Stimulated activated CD4-positive, alpha-beta T cell treated with anti-CD3 and anti-CD28 coated beads, Interleukin-2, amount 100 ng/mL, for 4 hours (primary cell): Measurements from ENCODE around the gene TM4SF5.

Source experiments
- DNase-seq: peaks from one replicate; pipeline ENCODE4 v3.0.0-alpha.2; 2020; ENCODE audit warnings: low read depth

Gene TM4SF5

DNA sequence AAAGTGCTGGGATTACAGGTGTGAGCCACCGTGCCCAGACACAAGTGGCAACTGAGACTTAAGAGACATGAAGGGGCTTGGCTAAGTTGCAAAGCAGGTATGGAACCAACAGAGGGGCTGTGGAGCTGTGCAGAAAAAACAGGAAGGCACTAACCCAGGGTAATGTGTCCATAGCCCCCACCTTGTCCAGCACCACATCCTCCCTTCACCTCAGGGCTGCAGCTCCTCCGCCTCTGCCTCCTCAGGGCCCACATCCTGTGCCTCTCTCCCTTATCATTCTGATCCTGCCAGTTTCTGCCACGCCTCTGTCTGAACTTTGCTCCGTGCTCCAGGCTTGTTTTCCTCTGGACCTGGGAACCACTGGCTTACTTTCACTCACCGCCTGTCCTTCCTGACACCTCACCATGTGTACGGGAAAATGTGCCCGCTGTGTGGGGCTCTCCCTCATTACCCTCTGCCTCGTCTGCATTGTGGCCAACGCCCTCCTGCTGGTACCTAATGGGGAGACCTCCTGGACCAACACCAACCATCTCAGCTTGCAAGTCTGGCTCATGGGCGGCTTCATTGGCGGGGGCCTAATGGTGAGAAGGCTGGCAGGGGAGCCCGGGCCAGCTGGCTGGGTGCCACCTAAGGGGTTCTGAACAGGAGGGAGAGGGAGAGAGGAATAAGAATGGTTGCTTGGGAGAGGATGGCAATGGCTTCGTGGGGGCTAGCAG, at the start of gene TM4SF5:
Gene TM4SF5, plus strand, starts transcription at position 368 of the 716 bp plus-strand sequence. Its CDS starts 37 bp downstream, at position 405.
- no peak for DNase-seq

DNA sequence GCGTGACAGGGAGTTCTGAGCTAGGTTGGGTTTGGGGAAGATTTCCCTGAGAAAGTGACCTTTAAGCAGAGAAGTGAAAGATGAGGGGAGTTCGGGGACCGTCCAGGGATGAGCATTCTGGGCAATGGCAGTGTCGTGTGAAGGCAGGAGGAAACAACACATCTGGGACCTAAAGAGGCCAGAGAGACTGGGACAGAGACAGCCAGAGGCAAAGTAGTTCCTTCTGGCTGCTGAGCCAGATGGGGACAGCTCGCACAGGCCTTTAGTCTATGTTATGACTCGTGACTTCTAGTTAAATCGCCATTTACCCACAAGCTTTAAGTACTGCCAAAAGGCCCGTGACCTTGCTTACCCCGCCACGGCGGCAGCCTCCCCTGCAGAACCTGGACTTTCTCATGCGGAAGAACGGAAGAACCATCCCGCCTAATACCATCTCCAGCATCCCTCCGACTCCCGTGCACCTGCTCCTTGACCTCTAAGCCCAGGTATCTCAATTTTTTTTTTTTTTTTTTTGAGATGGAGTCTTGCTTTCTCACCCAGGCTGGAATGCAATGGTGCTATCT, 48.9 kb upstream of the TM4SF5 start:
- DNase-seq, result no peak

DNA sequence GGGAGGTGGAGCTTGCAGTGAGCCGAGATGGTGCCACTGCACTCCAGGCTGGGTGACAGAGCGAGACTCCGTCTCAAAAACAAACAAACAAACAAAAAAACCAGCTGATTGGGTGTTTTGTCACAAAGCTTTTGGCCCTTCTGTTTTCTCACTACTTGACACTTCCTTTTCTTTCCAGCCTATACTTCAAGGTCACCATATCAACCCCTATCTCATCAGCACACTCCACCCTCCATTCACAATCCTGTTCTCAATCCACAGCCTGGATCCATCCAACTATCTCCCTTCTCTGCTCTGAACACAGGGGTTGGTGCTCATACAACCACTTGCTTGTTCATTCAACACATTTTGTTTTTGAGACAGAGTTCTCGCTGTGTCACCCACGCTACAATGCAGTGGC, 47.0 kb upstream of the TM4SF5 start:
- no peak for DNase-seq

DNA sequence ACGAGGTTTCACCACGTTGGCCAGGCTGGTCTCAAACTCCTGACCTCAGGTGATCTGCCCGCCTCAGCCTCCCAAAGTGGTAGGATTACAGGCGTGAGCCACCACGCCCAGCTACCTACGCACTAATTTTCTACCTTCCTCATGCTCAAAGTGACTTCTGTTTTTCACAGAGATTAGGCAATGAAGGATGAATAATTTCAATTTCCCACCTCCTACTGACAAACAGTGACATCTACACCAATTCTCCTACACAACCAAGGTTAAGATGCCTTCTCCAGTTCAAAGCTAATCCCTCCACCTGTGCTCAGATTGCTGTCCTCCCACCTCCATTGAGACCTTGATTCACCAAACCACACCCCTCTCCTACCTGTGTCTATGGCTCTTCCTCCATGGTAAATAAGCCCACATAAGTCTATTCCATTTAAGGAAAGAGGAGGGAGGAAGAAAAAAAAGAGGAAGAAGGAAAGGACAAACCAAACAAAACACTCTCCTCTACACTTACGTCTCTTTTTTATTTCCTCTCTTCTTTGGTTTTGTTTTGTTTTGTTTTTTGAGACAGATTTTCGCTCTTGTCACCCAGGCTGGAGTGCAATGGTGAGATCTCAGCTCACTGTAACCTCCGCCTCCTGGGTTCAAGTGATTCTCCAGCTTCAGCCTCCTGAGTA, 45.9 kb upstream of the TM4SF5 start:
- no peak for DNase-seq

- DNase-seq, result no peak
These were observed 43.6 kb upstream of the TM4SF5 start for GRCh38 chr17:4728124-4728523.

DNA sequence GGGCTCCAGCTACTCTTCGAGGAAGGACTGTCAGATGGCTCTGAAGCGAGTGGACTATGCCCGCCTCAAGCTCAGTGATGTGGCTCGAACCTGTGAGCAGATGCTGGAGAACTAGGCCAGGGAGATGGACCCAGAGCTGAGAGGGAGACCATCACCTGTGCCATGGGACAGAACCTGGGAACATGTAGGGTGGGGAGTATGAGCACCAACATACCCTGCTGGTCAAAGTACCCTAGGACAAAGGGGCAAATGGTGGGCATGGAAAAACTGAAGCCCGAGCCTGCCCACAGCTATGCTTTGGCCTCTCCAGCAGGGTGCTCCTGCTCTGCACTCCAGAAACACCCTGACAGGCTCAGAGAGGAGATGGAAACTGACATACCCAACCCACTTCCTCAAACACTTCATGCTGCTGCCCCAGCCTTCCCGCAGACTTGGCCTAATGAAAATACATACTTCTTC, 38.6 kb upstream of the TM4SF5 start:
- DNase-seq, result no peak

DNA sequence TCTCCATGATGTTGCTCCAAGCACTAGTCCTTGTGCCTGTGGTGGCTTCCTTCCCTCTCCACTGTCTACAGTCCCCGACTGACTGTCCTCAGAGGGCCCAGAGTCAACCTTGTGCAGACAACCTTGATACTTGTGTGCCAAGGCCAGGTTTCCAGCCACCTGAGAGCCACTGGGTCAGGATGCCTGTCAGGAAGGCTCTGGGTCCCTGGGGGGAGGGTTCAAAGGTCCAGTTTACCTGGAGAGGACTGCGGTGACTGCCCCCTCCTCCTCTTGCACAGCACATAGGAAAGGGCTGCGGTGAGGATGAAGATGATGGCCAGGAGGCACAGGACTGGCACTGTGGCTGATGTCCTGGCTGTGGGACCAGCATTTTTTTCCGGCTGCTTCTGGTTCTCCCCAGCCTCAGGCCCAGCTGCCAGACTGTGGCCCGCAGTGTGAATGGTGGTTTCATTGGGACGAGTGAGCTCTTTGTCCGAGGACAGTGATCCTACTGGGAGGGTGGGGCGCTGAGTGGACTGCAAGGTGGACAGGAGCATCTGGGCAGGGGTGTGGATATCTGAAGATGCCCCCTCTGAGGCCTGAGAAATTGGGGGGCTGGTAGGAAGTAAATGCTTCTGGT, 36.7 kb upstream of the TM4SF5 start:
- no peak for DNase-seq

- no peak for DNase-seq
These were observed 35.6 kb upstream of the TM4SF5 start for GRCh38 chr17:4735876-4736651.

- no peak for DNase-seq
These were observed 33.3 kb upstream of the TM4SF5 start for GRCh38 chr17:4738136-4739121.

DNA sequence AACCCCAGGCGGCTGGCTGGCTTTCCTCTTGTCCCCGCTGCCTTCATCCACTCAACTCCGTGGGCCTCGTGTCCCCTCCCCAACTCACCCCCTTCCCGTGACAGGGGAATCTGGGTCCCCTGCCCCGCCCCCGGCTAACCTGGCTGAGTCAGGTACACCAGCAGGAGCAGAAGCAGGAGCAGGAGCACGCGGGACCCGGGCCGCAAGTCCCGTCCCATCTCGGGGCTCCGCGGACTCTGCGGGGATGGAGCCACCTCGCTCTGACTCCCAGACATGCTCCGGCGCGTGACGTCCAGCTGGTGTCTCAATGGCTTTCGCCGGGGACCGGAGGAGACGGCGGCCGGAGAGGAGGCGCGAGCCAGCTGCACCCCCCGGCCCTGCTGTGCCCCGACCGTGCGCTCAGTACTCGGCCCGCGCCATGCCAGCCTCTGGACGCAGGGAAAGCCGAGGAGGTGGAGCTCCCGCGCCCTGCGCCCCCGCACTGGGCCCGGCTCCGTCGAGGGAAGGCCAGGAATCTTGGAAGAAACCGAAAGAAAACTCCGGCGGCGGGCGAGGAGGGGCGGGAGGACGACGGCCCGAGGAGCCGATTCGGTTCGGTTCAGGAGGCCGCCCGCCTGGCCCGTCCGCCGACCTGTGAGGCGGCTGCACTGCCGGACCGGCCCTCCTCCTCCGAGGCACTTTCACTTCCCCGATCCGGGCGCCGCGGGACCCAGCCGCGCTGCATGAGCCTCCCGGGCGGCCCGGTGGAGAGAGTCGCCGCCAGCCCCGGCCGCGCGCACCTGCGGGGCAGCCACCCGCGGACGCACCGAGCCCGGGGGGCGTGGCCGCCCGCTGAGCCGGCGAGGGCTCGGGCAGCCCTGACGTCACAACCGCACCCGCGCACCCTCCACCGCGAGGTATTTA, 32.3 kb upstream of the TM4SF5 start, which contains the start of the genes CXCL16 and ZMYND15:
Gene CXCL16, minus strand, starts transcription at position 807 of the 903 bp plus-strand sequence. Its CDS starts 589 bp downstream, at position 218.
Gene ZMYND15, plus strand, starts transcription at position 712 of the 903 bp plus-strand sequence. CDS start 716 bp downstream, outside the sequence.
- peak; percentile 44 for DNase-seq

DNA sequence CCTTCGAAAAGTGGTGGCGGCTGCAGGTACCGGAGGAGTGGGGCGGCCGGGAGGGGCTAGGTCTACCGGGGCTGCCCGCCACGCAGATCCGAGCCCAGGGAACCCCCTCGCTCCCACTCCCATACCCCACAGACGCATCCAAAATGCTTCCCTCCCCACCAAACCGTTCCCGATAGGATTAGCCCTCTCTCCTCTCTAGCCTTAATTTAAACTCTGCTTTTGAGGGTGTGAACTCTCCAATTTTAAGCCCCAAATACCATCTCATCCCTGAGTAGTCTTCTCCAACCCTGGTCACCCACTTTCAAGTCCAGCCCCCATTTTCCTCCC, 31.7 kb upstream of the TM4SF5 start:
- no peak for DNase-seq

GRCh38 chr17:4740584-4740983, 31.1 kb upstream of the TM4SF5 start:
- DNase-seq, result no peak

DNA sequence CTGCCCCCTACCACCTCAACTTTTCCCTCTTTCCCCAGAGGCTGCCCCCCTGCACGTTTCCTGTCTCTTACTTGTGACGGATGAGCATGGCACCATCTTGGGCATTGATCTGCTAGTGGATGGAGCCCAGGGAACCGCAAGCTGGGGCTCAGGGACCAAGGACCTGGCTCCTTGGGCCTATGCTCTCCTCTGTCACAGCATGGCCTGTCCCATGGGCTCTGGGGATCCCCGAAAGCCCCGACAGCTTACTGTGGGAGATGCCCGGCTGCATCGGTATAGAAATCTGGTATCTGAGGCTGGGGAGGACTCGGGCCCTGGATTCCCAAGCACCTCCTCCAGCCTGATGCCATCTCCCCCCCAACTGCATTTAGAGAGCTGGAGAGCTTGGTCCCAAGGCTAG, 30.1 kb upstream of the TM4SF5 start:
- DNase-seq, result no peak

GRCh38 chr17:4742133-4742532, 29.6 kb upstream of the TM4SF5 start:
- DNase-seq, result no peak

- DNase-seq, result no peak
These were observed 29.1 kb upstream of the TM4SF5 start for GRCh38 chr17:4742629-4743028.

- DNase-seq, result no peak
These were observed 28.5 kb upstream of the TM4SF5 start for GRCh38 chr17:4743216-4743615.

GRCh38 chr17:4743898-4744297, 27.8 kb upstream of the TM4SF5 start:
- DNase-seq, result no peak

- DNase-seq, result no peak
These were observed 26.4 kb upstream of the TM4SF5 start for GRCh38 chr17:4744999-4745969.
